Cardiac fibroblast (primary cell): ENCODE data around the gene KCND3.

Source experiments
- DNase-seq, 2 donors: peaks; one replicate each; pipeline versions ENCODE4 v3.0.0 to v3.0.0-alpha.2; 2010; ENCODE audit warnings: low read depth in 2 of 2
- H3K4me3 ChIP-seq, 2 donors: replicated peaks in 1 of 2; 1 replicate in 1 of 2; 2 replicates in 1 of 2; pipeline ENCODE4 v1.5.1; 2011; ENCODE audit warnings: low read depth in 2 of 2, low read length in 2 of 2, mild to moderate bottlenecking in 2 of 2, moderate library complexity in 1 of 2
- CTCF ChIP-seq: IDR thresholded peaks from one replicate; pipeline ENCODE4 v1.5.1; 2011; ENCODE audit warnings: low read depth, mild to moderate bottlenecking, low read length, inconsistent platforms

Gene KCND3

GRCh38 chr1:111882986-111883560 lies 106.4 kb downstream of the KCND3 start:
- H3K4me3 ChIP-seq, result no peak overlapping the region
- DNase-seq, result no peak
- TF ChIP-seq CTCF, result no peak

GRCh38 chr1:111882559-111882958 lies 106.9 kb downstream of the KCND3 start:
- TF ChIP-seq CTCF, result no peak
- DNase-seq, result no peak
- H3K4me3 ChIP-seq, result no peak overlapping the region

- TF ChIP-seq CTCF, result no peak
- DNase-seq, result no peak
- no peak overlapping the region for H3K4me3 ChIP-seq
Observed at GRCh38 chr1:111880881-111881837, 108.3 kb downstream of the KCND3 start.

GRCh38 chr1:111879081-111879480 lies 110.4 kb downstream of the KCND3 start:
- DNase-seq, result no peak
- no peak overlapping the region for H3K4me3 ChIP-seq
- no peak for TF ChIP-seq CTCF

GRCh38 chr1:111878649-111879048 lies 110.8 kb downstream of the KCND3 start:
- no peak for DNase-seq
- TF ChIP-seq CTCF, result no peak
- H3K4me3 ChIP-seq, result no peak overlapping the region

- no peak overlapping the region for H3K4me3 ChIP-seq
- no peak for DNase-seq
- no peak for TF ChIP-seq CTCF
Observed at GRCh38 chr1:111878091-111878490, 111.4 kb downstream of the KCND3 start.
